Esophagus squamous epithelium (tissue), 4 donors: ENCODE measurements around the gene TRAP1.

Experiments used
- POLR2A ChIP-seq, 4 donors: fragments of 450-650 bp; IDR thresholded peaks; one replicate each; pipeline ENCODE4 v1.6.1; 2017; ENCODE audit warnings: antibody characterized with exemption in 4 of 4, mild to moderate bottlenecking in 4 of 4, moderate library complexity in 3 of 4
- TF ChIP-seq, protein P1 (sequence below), 6 experiments: fragments of 450-650 bp in 4 of 6; fragments of 200-600 bp in 2 of 6; sonication (generic) in 2 of 6; IDR thresholded peaks; one replicate each; pipeline ENCODE4 v1.5.1; 2016 to 2019; ENCODE audit warnings: antibody characterized with exemption in 6 of 6, mild to moderate bottlenecking in 4 of 6, moderate library complexity in 4 of 6

DNA sequence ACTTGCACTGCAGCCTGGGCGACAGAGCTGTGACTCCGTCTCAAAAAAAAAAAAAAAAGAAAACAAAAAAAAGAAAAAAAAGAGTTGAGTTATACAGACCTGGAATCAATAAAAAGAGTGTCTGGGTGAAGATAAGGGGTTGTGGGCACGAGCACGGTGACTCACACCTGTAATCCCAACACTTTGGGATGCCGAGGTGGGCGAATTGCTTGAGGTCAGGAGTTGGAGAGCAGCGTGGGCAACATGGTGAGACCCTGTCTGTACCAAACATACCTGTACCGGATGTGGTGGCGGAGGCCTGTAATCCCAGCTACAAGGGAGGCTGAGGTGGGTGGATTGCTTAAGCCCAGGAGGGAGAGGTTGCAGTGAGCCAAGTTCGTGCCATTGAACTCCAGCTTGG is 1.3 kb upstream of the TRAP1 start:
- no peak for TF ChIP-seq POLR2A (IDR thresholded peaks at IDR 0.05)
- TF ChIP-seq, protein P1, sequence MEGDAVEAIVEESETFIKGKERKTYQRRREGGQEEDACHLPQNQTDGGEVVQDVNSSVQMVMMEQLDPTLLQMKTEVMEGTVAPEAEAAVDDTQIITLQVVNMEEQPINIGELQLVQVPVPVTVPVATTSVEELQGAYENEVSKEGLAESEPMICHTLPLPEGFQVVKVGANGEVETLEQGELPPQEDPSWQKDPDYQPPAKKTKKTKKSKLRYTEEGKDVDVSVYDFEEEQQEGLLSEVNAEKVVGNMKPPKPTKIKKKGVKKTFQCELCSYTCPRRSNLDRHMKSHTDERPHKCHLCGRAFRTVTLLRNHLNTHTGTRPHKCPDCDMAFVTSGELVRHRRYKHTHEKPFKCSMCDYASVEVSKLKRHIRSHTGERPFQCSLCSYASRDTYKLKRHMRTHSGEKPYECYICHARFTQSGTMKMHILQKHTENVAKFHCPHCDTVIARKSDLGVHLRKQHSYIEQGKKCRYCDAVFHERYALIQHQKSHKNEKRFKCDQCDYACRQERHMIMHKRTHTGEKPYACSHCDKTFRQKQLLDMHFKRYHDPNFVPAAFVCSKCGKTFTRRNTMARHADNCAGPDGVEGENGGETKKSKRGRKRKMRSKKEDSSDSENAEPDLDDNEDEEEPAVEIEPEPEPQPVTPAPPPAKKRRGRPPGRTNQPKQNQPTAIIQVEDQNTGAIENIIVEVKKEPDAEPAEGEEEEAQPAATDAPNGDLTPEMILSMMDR (IDR thresholded peaks at IDR 0.05), result no peak
